Neural progenitor cell (in vitro differentiated cells): ENCODE results near the gene TAF4. TPM values are rescaled to one million over a fixed set of nuclear protein-coding genes. Genes with fewer than 3 reads are reported as not detected.

Source experiments
- DNase-seq: peaks from one replicate; pipeline ENCODE4 v3.0.0-alpha.2; 2016; ENCODE audit warnings: low spot score
- H2AFZ ChIP-seq: fragments of 200-600 bp; sonication (generic); replicated peaks from 2 replicates; pipeline ENCODE4 v1.6.1; 2016; ENCODE audit warnings: antibody characterized with exemption
- H3F3A ChIP-seq: fragments of 200-600 bp; sonication (generic); 2 replicates; pipeline ENCODE4 v1.6.1; 2016; ENCODE audit warnings: antibody characterized with exemption, low read depth
- H3K27ac ChIP-seq: fragments of 200-600 bp; sonication (generic); 2 replicates; pipeline ENCODE4 v1.5.1; 2016; ENCODE audit warnings: mild to moderate bottlenecking
- H3K27me3 ChIP-seq: fragments of 200-600 bp; sonication (generic); 2 replicates; pipeline ENCODE4 v1.6.1; 2016; ENCODE audit warnings: mild to moderate bottlenecking, moderate library complexity
- H3K36me3 ChIP-seq: fragments of 200-600 bp; sonication (generic); 2 replicates; pipeline ENCODE4 v1.5.1; 2016
- H3K4me1 ChIP-seq: fragments of 200-600 bp; sonication (generic); 2 replicates; pipeline ENCODE4 v1.6.1; 2016; ENCODE audit warnings: mixed run types
- H3K4me2 ChIP-seq: fragments of 200-600 bp; sonication (generic); 2 replicates; pipeline ENCODE4 v1.6.1; 2016
- H3K4me3 ChIP-seq: fragments of 200-600 bp; sonication (generic); 2 replicates; pipeline ENCODE4 v1.5.1; 2016
- H3K79me2 ChIP-seq: fragments of 200-600 bp; sonication (generic); 2 replicates; pipeline ENCODE4 v1.6.1; 2016; ENCODE audit warnings: low read depth
- H3K9ac ChIP-seq: fragments of 200-600 bp; sonication (generic); 2 replicates; pipeline ENCODE4 v1.6.1; 2016
- H3K9me3 ChIP-seq: fragments of 200-600 bp; sonication (generic); 2 replicates; pipeline ENCODE4 v1.5.1; 2016; ENCODE audit warnings: low read depth
- H4K20me1 ChIP-seq: fragments of 200-600 bp; sonication (generic); 2 replicates; pipeline ENCODE4 v1.6.1; 2016; ENCODE audit warnings: low read depth
- H3K27ac Mint-ChIP-seq: 3 replicates; pipeline ENCODE4 v1.8.0; 2021; ENCODE audit warnings: mixed read lengths
- H3K27me3 Mint-ChIP-seq: 2 replicates; pipeline ENCODE4 v1.8.0; 2022; ENCODE audit warnings: low read depth, mild to moderate bottlenecking, inconsistent platforms, moderate library complexity, mixed read lengths; ENCODE audit not compliant: insufficient read depth
- H3K36me3 Mint-ChIP-seq: 3 replicates; pipeline ENCODE4 v1.8.0; 2021; ENCODE audit warnings: mixed read lengths
- H3K4me1 Mint-ChIP-seq: 3 replicates; pipeline ENCODE4 v1.8.0; 2021; ENCODE audit warnings: mixed read lengths
- H3K4me3 Mint-ChIP-seq: 3 replicates; pipeline ENCODE4 v1.8.0; 2021; ENCODE audit warnings: mild to moderate bottlenecking, moderate library complexity, mixed read lengths
- H3K9me3 Mint-ChIP-seq: 3 replicates; pipeline ENCODE4 v1.8.0; 2020; ENCODE audit warnings: mixed read lengths
- EZH2 ChIP-seq: fragments of 200-600 bp; sonication (generic); IDR thresholded peaks from 2 replicates; pipeline ENCODE4 v1.6.1; 2017; ENCODE audit warnings: antibody characterized with exemption, mild to moderate bottlenecking, moderate library complexity
- EZH2phosphoT487 ChIP-seq: fragments of 200-600 bp; sonication (generic); IDR thresholded peaks from 2 replicates; pipeline ENCODE4 v1.6.1; 2017; ENCODE audit warnings: antibody characterized with exemption
- total RNA-seq: library from RNA; depleted of rRNA; stranded (reverse); fragments of >200 nt; gene quantifications from 2 replicates; pipeline ENCODE4 v1.2.3, GENCODE V29; 2015; ENCODE audit warnings: low replicate concordance
- TF ChIP-seq, protein P1 (sequence below): fragments of 200-600 bp; sonication (generic); IDR thresholded peaks from 2 replicates; pipeline ENCODE4 v1.5.1; 2017; ENCODE audit warnings: antibody characterized with exemption, mild to moderate bottlenecking

The TAF4 gene
- total RNA-seq, 1 donor from 2014 or later, result 9.9 TPM

- H3F3A ChIP-seq, result peaks cover 14% of the 10 kb centered on the region
- H3K36me3 Mint-ChIP-seq, result peaks cover 2% of the 10 kb centered on the region
- no peaks in the 10 kb centered on the region for H3K36me3 ChIP-seq
- H3K27me3 ChIP-seq, result no peaks in the 10 kb centered on the region
- no peak for DNase-seq
- H3K9me3 ChIP-seq, result no peaks in the 10 kb centered on the region
- no peak overlapping the region for H3K27ac ChIP-seq
- H3K4me2 ChIP-seq, result peak overlapping the region; percentile 33
- no peaks in the 10 kb centered on the region for H3K9me3 Mint-ChIP-seq
- peaks cover 94% of the 10 kb centered on the region for H4K20me1 ChIP-seq
- peaks cover 98% of the 10 kb centered on the region for H3K79me2 ChIP-seq
- H3K4me1 Mint-ChIP-seq, result peaks cover 76% of the 10 kb centered on the region
- no peak overlapping the region for H3K9ac ChIP-seq
- H2AFZ ChIP-seq, result no peak overlapping the region
- TF ChIP-seq, protein P1, sequence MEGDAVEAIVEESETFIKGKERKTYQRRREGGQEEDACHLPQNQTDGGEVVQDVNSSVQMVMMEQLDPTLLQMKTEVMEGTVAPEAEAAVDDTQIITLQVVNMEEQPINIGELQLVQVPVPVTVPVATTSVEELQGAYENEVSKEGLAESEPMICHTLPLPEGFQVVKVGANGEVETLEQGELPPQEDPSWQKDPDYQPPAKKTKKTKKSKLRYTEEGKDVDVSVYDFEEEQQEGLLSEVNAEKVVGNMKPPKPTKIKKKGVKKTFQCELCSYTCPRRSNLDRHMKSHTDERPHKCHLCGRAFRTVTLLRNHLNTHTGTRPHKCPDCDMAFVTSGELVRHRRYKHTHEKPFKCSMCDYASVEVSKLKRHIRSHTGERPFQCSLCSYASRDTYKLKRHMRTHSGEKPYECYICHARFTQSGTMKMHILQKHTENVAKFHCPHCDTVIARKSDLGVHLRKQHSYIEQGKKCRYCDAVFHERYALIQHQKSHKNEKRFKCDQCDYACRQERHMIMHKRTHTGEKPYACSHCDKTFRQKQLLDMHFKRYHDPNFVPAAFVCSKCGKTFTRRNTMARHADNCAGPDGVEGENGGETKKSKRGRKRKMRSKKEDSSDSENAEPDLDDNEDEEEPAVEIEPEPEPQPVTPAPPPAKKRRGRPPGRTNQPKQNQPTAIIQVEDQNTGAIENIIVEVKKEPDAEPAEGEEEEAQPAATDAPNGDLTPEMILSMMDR, result no peak
- TF ChIP-seq EZH2 (no peak), EZH2phosphoT487 (no peak)
- H3K4me1 ChIP-seq, result peaks cover 36% of the 10 kb centered on the region
- no peak overlapping the region for H3K4me3 ChIP-seq
- peaks cover 5% of the 10 kb centered on the region for H3K27me3 Mint-ChIP-seq
- no peak overlapping the region for H3K4me3 Mint-ChIP-seq
- peak overlapping the region; percentile 46 for H3K27ac Mint-ChIP-seq
Observed at GRCh38 chr20:62027116-62027515, 38.6 kb downstream of the TAF4 start.

- Histone ChIP-seq H3K36me3 (no peaks in the 10 kb centered on the region), H4K20me1 (peaks cover 94% of the 10 kb centered on the region), H3K27me3 (no peaks in the 10 kb centered on the region), H3K4me1 (peaks cover 42% of the 10 kb centered on the region), H3K4me2 (peak overlapping the region; percentile 33), H3F3A (peaks cover 19% of the 10 kb centered on the region), H3K4me3 (no peak overlapping the region), H3K9me3 (no peaks in the 10 kb centered on the region), H3K27ac (no peak overlapping the region), H2AFZ (no peak overlapping the region), H3K9ac (no peak overlapping the region), H3K79me2 (peaks cover 98% of the 10 kb centered on the region)
- Mint-ChIP-seq H3K4me3 (no peak overlapping the region), H3K27me3 (peaks cover 5% of the 10 kb centered on the region), H3K36me3 (peaks cover 2% of the 10 kb centered on the region), H3K27ac (peak overlapping the region; percentile 51), H3K4me1 (peaks cover 75% of the 10 kb centered on the region), H3K9me3 (no peaks in the 10 kb centered on the region)
- DNase-seq, result no peak
- no peak for TF ChIP-seq EZH2phosphoT487
- TF ChIP-seq, protein P1, result no peak
- TF ChIP-seq EZH2, result no peak
Observed at GRCh38 chr20:62026564-62026856, 39.2 kb downstream of the TAF4 start.

GRCh38 chr20:62025832-62026563, 39.7 kb downstream of the TAF4 start:
- Histone ChIP-seq H3K9me3 (no peaks in the 10 kb centered on the region), H3K9ac (no peak overlapping the region), H3K4me1 (peaks cover 47% of the 10 kb centered on the region), H4K20me1 (peaks cover 95% of the 10 kb centered on the region), H3K4me2 (peak overlapping the region; percentile 33), H3K27ac (no peak overlapping the region), H3K4me3 (no peak overlapping the region), H2AFZ (no peak overlapping the region), H3K79me2 (peaks cover 98% of the 10 kb centered on the region), H3K27me3 (no peaks in the 10 kb centered on the region), H3F3A (peaks cover 19% of the 10 kb centered on the region), H3K36me3 (no peaks in the 10 kb centered on the region)
- no peak for DNase-seq
- peaks cover 74% of the 10 kb centered on the region for H3K4me1 Mint-ChIP-seq
- H3K4me3 Mint-ChIP-seq, result peak overlapping the region; percentile 51
- H3K9me3 Mint-ChIP-seq, result no peaks in the 10 kb centered on the region
- peaks cover 2% of the 10 kb centered on the region for H3K36me3 Mint-ChIP-seq
- H3K27me3 Mint-ChIP-seq, result peaks cover 5% of the 10 kb centered on the region
- TF ChIP-seq EZH2 (no peak), EZH2phosphoT487 (no peak)
- TF ChIP-seq, protein P1, result no peak
- peak overlapping the region; percentile 51 for H3K27ac Mint-ChIP-seq
